ENCODE measurements around the gene TIMM10.

TIMM10 gene

GRCh38 chr11:57501953-57502352 is 28.6 kb downstream of the TIMM10 start:
- no peak for DNase-seq

DNA sequence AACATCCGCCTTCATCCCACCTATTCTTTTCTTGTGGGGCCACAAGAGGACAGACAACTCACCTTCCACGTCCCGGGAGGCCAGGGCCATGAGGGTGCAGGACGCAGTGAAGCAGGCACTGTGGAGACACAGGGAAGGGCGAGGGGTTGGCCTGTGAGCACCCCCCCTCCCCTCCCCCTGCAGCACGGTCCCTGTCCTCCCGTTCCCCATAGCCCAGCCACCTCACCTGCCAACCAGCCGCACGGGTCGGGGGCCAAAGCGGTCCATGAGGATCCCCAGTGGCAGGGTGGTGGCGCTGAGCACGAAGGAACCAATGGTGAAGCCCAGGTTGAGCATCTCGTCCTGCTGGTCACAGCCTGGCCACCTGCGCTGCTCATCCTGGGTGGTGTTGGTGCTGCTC is 29.6 kb downstream of the TIMM10 start:
- no peak for DNase-seq

DNA sequence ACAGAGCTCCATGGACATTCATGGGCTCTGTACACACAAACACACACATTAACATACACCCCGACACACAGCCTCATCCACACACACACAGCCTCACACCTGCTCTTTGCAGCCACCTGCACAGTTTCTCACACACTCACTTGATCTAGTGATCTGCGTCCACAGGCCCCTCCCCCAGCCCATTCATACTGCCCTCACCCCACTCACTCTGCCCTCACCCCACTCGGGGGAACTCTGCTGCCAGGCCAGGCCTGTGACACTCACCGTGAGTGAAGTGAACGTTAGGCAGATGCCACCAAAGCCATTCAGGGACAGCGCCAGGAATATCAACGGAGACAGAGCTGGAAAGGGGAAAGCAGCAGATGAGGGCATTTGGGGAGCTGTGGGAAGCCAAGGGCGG is 30.0 kb downstream of the TIMM10 start:
- no peak for DNase-seq

- no peak for DNase-seq
Measured at GRCh38 chr11:57499983-57500461, 30.5 kb downstream of the TIMM10 start.

GRCh38 chr11:57499413-57499982 is 31.1 kb downstream of the TIMM10 start:
- DNase-seq, result peak; percentile 53

GRCh38 chr11:57498540-57498939 is 32.0 kb downstream of the TIMM10 start:
- DNase-seq, result no peak

- no peak for DNase-seq
Measured at GRCh38 chr11:57497303-57498247, 33.0 kb downstream of the TIMM10 start.

DNA sequence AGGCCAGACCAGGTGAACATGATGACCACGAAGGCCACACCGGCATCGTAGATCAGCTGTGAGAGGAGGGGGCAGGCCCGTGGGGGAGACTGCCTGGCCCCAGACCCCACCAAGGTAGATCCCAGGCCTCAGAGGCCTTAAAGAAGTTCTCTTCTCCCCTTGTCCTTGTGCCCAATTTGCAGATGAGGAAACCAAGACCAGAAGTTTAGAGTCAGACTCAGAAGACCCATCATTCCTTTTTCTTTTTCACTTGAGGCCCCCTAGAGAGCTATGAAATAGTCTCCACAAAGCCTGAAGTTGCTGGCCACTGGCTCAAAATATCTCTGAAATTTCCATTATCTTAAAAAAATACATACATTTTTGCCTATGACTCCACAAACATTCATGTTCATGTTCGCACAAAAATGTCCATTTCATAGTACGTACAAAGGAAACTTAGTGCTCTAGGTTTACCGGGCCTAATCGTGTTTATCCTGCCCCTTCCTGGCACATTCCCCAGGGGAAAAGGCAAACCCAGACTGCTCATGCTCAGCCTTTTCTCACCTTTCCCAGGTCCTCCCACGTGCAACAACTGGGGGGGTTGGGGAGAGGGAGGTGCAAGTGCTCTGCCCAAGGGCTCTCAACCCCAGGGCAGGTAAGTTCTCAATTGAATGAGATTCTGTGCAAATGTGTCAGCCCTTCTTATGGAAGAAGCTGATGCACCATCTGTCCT is 34.3 kb downstream of the TIMM10 start:
- no peak for DNase-seq

GRCh38 chr11:57493507-57494503 is 36.7 kb downstream of the TIMM10 start:
- peak; percentile 82 for DNase-seq

DNA sequence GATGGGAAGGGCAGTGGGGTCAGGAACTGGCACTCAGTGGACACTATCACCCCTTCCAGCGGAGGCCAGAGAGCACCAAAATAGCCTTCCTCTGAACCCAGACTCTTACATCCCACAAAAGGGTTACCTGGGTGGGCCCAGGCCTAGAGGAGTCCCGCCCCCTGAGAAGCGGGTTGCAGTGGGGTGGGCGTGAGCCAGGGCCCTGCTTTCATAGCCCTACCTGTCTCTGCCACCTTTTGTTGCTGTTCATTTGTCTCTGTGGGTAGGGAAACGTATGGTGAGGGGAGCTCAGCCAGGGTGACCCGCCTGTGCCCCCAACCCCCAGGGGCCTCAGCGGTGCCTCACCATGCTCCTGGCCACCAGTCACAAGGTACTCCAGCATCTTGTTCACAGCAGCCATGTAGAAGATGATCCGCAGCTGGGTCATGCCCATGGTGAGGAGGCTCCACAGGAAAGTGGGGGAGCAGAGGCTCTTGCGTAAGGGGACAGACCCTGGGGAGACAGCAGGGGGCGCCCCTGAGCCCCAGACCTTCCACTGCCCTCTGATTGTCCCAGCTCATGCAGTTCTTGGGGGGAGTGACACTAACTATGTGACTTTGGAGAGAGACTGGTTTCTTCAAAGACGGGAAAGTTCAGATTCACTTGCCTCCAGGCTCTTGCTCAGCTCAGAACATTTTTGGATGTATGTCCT is 39.0 kb downstream of the TIMM10 start:
- peak; percentile 64 for DNase-seq

DNA sequence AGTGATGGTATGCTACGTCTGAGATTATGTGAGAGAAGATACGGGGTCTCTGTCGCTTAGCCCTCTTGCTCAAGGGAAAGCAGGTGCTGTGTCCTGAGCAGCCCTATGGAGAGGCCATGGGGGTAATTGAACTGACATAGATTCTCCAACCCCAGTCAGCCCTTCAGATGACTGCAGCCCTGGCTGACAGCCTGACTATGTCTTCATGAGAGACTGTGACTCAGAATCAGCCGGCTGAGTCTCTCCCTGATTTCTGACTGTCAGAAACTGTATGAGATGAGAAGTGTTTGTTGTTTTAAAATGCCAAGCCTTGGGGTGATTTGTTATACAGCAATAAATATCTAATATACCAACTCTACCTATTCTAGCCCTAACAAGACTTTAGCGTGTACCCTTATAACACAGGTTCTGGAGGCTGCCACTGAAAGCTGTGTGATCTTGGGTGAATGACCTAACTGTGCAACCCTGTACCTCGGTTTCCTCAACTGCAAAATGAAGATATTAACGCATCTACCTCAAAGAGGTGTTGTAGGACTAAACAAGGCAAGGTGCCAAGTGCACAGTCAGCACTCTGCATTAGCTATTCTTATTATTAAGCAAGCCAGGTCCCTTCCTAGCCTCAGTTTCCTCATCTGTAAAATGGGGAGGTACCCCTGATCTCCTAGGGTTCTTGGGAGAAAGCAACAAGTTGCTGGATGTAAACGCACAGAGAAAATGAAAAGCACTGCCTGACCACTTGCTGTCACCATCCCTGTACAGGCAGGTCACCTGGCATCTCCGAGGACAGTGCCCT is 39.9 kb downstream of the TIMM10 start:
- DNase-seq, result no peak

- no peak for DNase-seq
Measured at GRCh38 chr11:57487920-57488659, 42.5 kb downstream of the TIMM10 start.

DNA sequence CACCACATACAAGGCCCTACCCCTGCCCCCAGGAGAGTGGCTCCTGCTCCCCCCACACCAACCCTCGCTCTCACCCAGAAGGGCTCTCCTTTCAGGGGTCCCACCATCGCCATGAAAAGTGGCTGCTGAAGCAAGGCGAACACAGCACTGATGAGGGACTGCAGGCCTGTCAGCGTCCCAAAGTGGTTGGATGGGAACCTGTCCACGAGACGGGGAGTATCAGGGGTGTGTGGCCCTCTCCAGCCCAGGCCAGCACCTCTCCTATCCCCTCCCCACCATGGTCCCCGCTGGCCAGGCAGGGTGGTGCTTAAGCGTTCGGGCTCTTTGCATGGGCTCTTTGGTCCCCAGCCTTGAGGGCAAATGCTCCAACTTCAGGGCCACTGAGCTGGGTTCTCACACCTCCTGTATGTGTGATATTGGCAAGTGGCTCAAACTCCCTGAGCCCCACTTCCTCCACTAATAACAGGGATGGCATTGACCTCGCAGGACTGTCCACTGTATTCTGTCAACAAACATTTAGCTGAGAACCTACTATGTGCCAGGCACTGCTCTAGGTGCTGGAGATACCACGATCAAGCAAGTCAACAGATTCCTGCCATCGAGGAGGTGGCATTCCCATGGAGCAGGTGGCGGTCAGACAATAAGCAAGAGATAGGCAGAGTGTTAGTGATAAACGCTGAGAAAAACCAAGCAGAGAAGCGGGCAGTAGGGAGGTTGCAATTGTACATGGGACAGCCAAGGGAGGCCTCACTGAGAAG is 43.4 kb downstream of the TIMM10 start:
- no peak for DNase-seq

DNA sequence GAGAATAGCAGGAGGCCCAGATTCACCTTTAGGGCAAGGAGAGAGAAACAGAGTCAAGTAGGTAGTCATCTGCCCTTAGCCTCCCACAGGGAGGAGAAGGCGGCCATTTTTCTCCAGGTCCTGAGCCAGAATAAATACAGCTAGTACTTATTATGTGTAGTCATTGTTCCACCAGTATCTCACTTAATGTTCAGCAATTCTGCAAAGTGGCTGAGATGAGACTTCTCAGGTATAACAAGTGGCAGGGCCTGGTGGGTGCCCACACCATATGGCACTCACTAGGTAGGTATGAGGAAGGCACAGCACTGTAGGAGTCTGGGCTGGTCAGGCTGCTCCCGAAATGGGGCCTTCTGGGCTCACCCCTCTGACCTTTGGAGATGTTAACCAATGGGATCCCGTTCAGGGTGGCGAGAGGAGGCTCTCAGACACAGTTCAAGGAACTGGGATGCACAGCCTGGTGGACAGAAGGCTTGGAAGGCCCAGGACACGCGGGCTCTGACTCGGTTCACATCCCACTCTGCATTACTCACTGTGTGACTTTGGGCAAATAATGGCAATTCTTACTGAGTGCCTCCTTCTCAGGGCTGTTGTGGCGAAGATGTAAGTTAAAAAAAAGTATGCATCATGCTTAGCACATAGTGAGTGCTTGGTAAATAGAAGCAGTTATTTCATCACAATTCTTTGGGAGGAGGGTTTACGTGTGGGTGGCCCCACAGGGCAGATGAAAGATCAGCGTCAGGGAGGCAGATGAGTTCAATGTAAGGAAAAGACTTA is 45.1 kb downstream of the TIMM10 start:
- DNase-seq, result no peak

DNA sequence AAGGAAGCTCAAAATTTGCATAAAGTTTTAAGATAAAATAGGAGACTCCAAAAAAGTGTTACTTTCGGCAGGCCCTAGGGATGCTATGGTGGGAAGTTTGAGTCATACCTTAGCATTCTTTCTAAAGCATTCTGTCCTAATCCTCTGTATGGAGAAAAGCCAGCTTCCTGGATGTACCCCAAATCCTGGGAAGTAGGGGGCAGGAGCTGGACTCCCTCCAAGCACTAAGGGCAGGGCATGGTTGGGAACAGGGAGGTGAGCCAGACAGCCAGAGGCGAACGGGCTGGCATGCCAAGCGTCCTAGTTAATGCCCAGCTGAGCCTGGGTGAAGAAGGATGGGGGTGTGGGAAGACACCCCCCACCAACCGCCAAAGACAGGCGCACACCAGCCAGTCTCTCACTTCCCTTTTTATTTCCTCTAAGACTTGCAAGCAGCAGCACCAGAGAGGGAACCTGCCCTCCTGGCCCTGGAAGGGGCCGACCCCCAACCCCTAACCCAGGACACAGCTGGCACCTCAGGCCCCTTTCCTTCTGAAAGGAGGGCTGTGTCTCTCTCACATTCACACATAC is 46.3 kb downstream of the TIMM10 start:
- no peak for DNase-seq

- no peak for DNase-seq
Measured at GRCh38 chr11:57483562-57483918, 47.0 kb downstream of the TIMM10 start.

- DNase-seq, result peak; percentile 67
Measured at GRCh38 chr11:57482782-57483561, 47.6 kb downstream of the TIMM10 start.

Measured in stimulated activated CD4-positive, alpha-beta T cell treated with anti-CD3 and anti-CD28 coated beads, Interleukin-1b, Interleukin-23, amount 100 ng/mL, for 48 hours (primary cell).